Osteocyte (in vitro differentiated cells): Measurements from ENCODE around the gene RAMAC. TPM values are rescaled to one million over a fixed set of nuclear protein-coding genes. Genes with fewer than 3 reads are reported as not detected.
"Not testable (repeated sequence)": the region's sequence is repeated elsewhere in the genome, so short reads cannot be mapped to it uniquely, and the experiment has no call there.

Source experiments
- DNase-seq: peaks from one replicate; pipeline ENCODE4 v3.0.0; 2021; ENCODE audit warnings: mixed read lengths; ENCODE audit not compliant: unreplicated experiment; ENCODE audit errors: extremely low spot score
- H3K27ac Mint-ChIP-seq: one replicate; pipeline ENCODE4 v1.8.0; 2021; ENCODE audit warnings: mild to moderate bottlenecking, mixed read lengths; ENCODE audit not compliant: unreplicated experiment
- H3K27me3 Mint-ChIP-seq: one replicate; pipeline ENCODE4 v1.8.0; 2021; ENCODE audit warnings: mixed read lengths; ENCODE audit not compliant: unreplicated experiment
- H3K36me3 Mint-ChIP-seq: one replicate; pipeline ENCODE4 v1.8.0; 2021; ENCODE audit warnings: mixed read lengths; ENCODE audit not compliant: unreplicated experiment
- H3K4me1 Mint-ChIP-seq: one replicate; pipeline ENCODE4 v1.8.0; 2021; ENCODE audit warnings: mixed read lengths; ENCODE audit not compliant: unreplicated experiment
- H3K4me3 Mint-ChIP-seq: one replicate; pipeline ENCODE4 v1.8.0; 2021; ENCODE audit warnings: mild to moderate bottlenecking, moderate library complexity, mixed read lengths; ENCODE audit not compliant: unreplicated experiment
- H3K9me3 Mint-ChIP-seq: one replicate; pipeline ENCODE4 v1.8.0; 2021; ENCODE audit warnings: mixed read lengths; ENCODE audit not compliant: unreplicated experiment
- long read RNA-seq: library from polyadenylated mRNA; unstranded; transcript quantifications from one replicate; pipeline ENCODE4 v2.0.0, GENCODE V29; 2021
- total RNA-seq: library from RNA; stranded (reverse); gene quantifications from 2 replicates; pipeline ENCODE4 v1.2.1, GENCODE V29; 2021
- TF ChIP-seq, protein P1 (sequence below): fragments of 200-600 bp; sonication (generic); IDR thresholded peaks from 2 replicates; pipeline ENCODE4 v1.5.0; 2021; ENCODE audit warnings: antibody characterized with exemption, mild to moderate bottlenecking, moderate library complexity

Gene RAMAC
- total RNA-seq, result 19.7 and 23.8 TPM in 2 replicates
- long read RNA-seq, transcript RAMAC-201 (4 exons, 1,568 nt), result major isoform, 81 of 84 reads
- long read RNA-seq, partial matches to known transcripts, result 1 of 84 reads
- long read RNA-seq, other reads (novel, unspliced or antisense), result 2 of 84 reads

GRCh38 chr15:82985688-82986441, at the start of gene RAMAC:
TSS of gene RAMAC (plus strand) at chr15:82986210. CDS start at chr15:82989019, 2,809 bp downstream.
- Mint-ChIP-seq H3K27ac (peak within 1 kb of the TSS; percentile 94), H3K9me3 (no peaks in the 10 kb centered on the region), H3K36me3 (peaks cover 19% of the 10 kb centered on the region), H3K4me1 (peaks cover 26% of the 10 kb centered on the region), H3K4me3 (peak within 1 kb of the TSS; percentile 95), H3K27me3 (no peaks in the 10 kb centered on the region)
- TF ChIP-seq, protein P1, sequence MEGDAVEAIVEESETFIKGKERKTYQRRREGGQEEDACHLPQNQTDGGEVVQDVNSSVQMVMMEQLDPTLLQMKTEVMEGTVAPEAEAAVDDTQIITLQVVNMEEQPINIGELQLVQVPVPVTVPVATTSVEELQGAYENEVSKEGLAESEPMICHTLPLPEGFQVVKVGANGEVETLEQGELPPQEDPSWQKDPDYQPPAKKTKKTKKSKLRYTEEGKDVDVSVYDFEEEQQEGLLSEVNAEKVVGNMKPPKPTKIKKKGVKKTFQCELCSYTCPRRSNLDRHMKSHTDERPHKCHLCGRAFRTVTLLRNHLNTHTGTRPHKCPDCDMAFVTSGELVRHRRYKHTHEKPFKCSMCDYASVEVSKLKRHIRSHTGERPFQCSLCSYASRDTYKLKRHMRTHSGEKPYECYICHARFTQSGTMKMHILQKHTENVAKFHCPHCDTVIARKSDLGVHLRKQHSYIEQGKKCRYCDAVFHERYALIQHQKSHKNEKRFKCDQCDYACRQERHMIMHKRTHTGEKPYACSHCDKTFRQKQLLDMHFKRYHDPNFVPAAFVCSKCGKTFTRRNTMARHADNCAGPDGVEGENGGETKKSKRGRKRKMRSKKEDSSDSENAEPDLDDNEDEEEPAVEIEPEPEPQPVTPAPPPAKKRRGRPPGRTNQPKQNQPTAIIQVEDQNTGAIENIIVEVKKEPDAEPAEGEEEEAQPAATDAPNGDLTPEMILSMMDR, result no peak
- DNase-seq, result peak; percentile 95

GRCh38 chr15:82936966-82937711, 48.9 kb upstream of the RAMAC start:
- H3K4me1 Mint-ChIP-seq, result no peaks in the 10 kb centered on the region
- H3K27ac Mint-ChIP-seq, result no peak overlapping the region
- no peak for DNase-seq
- no peaks in the 10 kb centered on the region for H3K36me3 Mint-ChIP-seq
- no peaks in the 10 kb centered on the region for H3K9me3 Mint-ChIP-seq
- H3K27me3 Mint-ChIP-seq, result no peaks in the 10 kb centered on the region
- H3K4me3 Mint-ChIP-seq, result no peak overlapping the region
- TF ChIP-seq, protein P1, result no peak

DNA sequence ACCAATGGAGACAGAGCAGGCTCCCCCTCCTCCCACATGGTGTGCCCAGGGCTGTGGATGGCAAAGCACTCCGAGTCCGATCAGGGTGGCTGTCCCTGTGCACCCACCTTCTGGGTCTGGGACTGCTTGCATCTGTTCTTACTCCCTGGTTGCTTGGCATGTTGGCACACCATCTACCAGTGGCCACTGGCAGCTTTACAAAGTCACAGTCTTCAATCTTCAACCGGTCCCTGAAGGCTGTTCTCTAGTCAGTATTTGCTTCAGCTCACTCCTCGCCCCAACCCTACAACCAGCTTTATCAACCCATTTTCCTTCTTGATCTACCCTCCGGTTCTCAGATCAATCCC, 48.3 kb upstream of the RAMAC start:
- no peaks in the 10 kb centered on the region for H3K9me3 Mint-ChIP-seq
- H3K4me3 Mint-ChIP-seq, result no peak overlapping the region
- DNase-seq, result no peak
- no peak overlapping the region for H3K27ac Mint-ChIP-seq
- no peaks in the 10 kb centered on the region for H3K27me3 Mint-ChIP-seq
- H3K4me1 Mint-ChIP-seq, result no peaks in the 10 kb centered on the region
- TF ChIP-seq, protein P1, result no peak
- no peaks in the 10 kb centered on the region for H3K36me3 Mint-ChIP-seq

DNA sequence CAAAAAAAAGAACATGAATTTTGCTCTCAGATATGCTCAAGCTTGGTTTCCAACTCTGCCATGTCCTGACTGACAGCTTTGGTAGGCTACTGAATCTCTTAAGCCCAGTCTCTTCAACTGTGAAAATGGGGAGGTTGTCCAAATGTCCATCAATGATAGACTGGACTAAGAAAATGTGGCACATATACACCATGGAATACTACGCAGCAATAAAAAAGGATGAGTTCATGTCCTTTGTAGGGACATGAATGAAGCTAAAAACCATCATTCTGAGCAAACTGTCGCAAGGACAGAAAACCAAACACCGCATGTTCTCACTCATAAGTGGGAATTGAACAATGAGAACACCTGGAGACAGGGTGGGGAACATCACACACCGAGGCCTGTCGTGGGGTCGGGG, 46.3 kb upstream of the RAMAC start:
- not testable (repeated sequence) for H3K9me3 Mint-ChIP-seq, H3K27ac Mint-ChIP-seq, H3K36me3 Mint-ChIP-seq, H3K4me3 Mint-ChIP-seq, DNase-seq, H3K4me1 Mint-ChIP-seq, H3K27me3 Mint-ChIP-seq

GRCh38 chr15:82942691-82943090, 43.3 kb upstream of the RAMAC start:
- no peak for DNase-seq
- H3K36me3 Mint-ChIP-seq, result no peaks in the 10 kb centered on the region
- TF ChIP-seq, protein P1, result no peak
- H3K27me3 Mint-ChIP-seq, result peaks cover 7% of the 10 kb centered on the region
- no peak overlapping the region for H3K4me3 Mint-ChIP-seq
- H3K9me3 Mint-ChIP-seq, result no peaks in the 10 kb centered on the region
- no peak overlapping the region for H3K27ac Mint-ChIP-seq
- no peaks in the 10 kb centered on the region for H3K4me1 Mint-ChIP-seq
